Lower leg skin (tissue), 3 donors: Measurements from ENCODE around the gene TRAF3IP1.
"Not testable (repeated sequence)": the region's sequence is repeated elsewhere in the genome, so short reads cannot be mapped to it uniquely, and the experiment has no call there.

ENCODE experiments used
- CTCF ChIP-seq, 3 donors: fragments of 450-650 bp; IDR thresholded peaks; one replicate each; pipeline ENCODE4 v1.5.1; 2016; ENCODE audit warnings: antibody characterized with exemption in 3 of 3, mild to moderate bottlenecking in 3 of 3, moderate library complexity in 2 of 3
- POLR2A ChIP-seq, 2 donors: fragments of 450-650 bp; IDR thresholded peaks; one replicate each; pipeline ENCODE4 v1.6.1; 2016 to 2017; ENCODE audit warnings: antibody characterized with exemption in 2 of 2, mild to moderate bottlenecking in 1 of 2, moderate library complexity in 1 of 2

- not testable (repeated sequence) for TF ChIP-seq CTCF, POLR2A (IDR thresholded peaks at IDR 0.05)
These were observed 84.9 kb downstream of the TRAF3IP1 start for GRCh38 chr2:238405217-238405555.
